H1 (cell line): ENCODE data around the gene ZSWIM6. TPM values are rescaled to one million over a fixed set of nuclear protein-coding genes. Genes with fewer than 3 reads are reported as not detected.

Source experiments
- BCL11A ChIP-seq, 2 experiments: IDR thresholded peaks; one replicate each; pipeline ENCODE4 v1.6.1; 2011; ENCODE audit warnings: low read depth in 2 of 2, low read length in 2 of 2, mild to moderate bottlenecking in 2 of 2
- EP300 ChIP-seq, 2 experiments: IDR thresholded peaks; 1 replicate in 1 of 2; 2 replicates in 1 of 2; pipeline ENCODE4 v1.6.1; 2011 to 2012; ENCODE audit warnings: low read depth in 2 of 2, low read length in 2 of 2, mild to moderate bottlenecking in 2 of 2, borderline replicate concordance in 1 of 2, inconsistent platforms in 1 of 2, moderate library complexity in 1 of 2
- RNF2 ChIP-seq: fragments of 200-900, 300-1000 bp; sonication (generic); IDR thresholded peaks from 2 replicates; pipeline ENCODE4 v1.7.1; 2016; ENCODE audit warnings: borderline replicate concordance, low read depth, mild to moderate bottlenecking, antibody characterized with exemption, low read length; ENCODE audit not compliant: poor library complexity, severe bottlenecking; ENCODE audit errors: missing control alignments
- SAP30 ChIP-seq: fragments of 300-600 bp; sonication (generic); IDR thresholded peaks from 2 replicates; pipeline ENCODE4 v1.7.1; 2012; ENCODE audit warnings: low read length, moderate library complexity, mild to moderate bottlenecking, inconsistent platforms; ENCODE audit not compliant: insufficient read depth, insufficient replicate concordance
- SP2 ChIP-seq: IDR thresholded peaks from 2 replicates; pipeline ENCODE4 v1.6.1; 2012; ENCODE audit warnings: mild to moderate bottlenecking, low read length, inconsistent platforms
- SRF ChIP-seq: IDR thresholded peaks from 2 replicates; pipeline ENCODE4 v1.6.1; 2011; ENCODE audit warnings: mild to moderate bottlenecking, low read depth, low read length, moderate library complexity
- YY1 ChIP-seq: IDR thresholded peaks from 2 replicates; pipeline ENCODE4 v1.6.1; 2011; ENCODE audit warnings: low read depth, mild to moderate bottlenecking, low read length
- polyA plus RNA-seq, 7 experiments: library from polyadenylated mRNA; depleted of rRNA in 3 of 7; stranded (reverse) in 5 of 7; unstranded in 2 of 7; fragments of >200 nt in 5 of 7; fragments of 200-250 nt in 2 of 7; gene quantifications; 1 replicate in 5 of 7; 2 replicates in 1 of 7; 4 replicates in 1 of 7; pipeline versions ENCODE4 v1.2.1 to v1.2.3, GENCODE V29; 2011 to 2013; ENCODE audit warnings: missing spikeins in 2 of 7, mixed read lengths in 2 of 7
- total RNA-seq: library from RNA; stranded (reverse); fragmentation: NEBNext Ultra II Directional; extraction: Animal tissue kit (Norgen Biotek cat#: 25700); gene quantifications from 2 replicates; pipeline ENCODE4 v1.2.1, GENCODE V29; 2021

ZSWIM6 gene
- total and polyA plus RNA-seq, 2 of the 8 experiments (the other 6 are each of a cell fraction or from before 2014, with no cell fraction given), result 7.9 to 12.4 TPM

GRCh38 chr5:61471352-61471751, 139.3 kb downstream of the ZSWIM6 start (continued):
- TF ChIP-seq RNF2, result no peak
- TF ChIP-seq SRF, result no peak
- TF ChIP-seq YY1, result no peak
- no peak for TF ChIP-seq SP2
- no peak for TF ChIP-seq BCL11A (IDR thresholded peaks at IDR 0.05; ENCODE audit: low read depth in 2 of 2, low read length in 2 of 2)
- no peak for TF ChIP-seq EP300 (IDR thresholded peaks at IDR 0.05; ENCODE audit: borderline replicate concordance in 1 of 2, low read depth in 2 of 2, low read length in 2 of 2)
- no peak for TF ChIP-seq SAP30
